ENCODE results near the gene POTEB. TPM values are rescaled to one million over a fixed set of nuclear protein-coding genes. Genes with fewer than 3 reads are reported as not detected.
"Not testable (repeated sequence)": the region's sequence is repeated elsewhere in the genome, so short reads cannot be mapped to it uniquely, and the experiment has no call there.

Gene POTEB
- not detected in 3 replicates for polyA plus RNA-seq
- polyA plus RNA-seq (2011; ENCODE audit: low read depth): not detected
- polyA plus RNA-seq (2011; cell fraction: cytosol; rRNA removed): not detected in 2 replicates
- polyA plus RNA-seq (2011; cell fraction: nucleus; rRNA removed): not detected in 2 replicates
- polyA plus RNA-seq (2012; ENCODE audit: low replicate concordance): not detected in 2 replicates
- not detected in 3 replicates for polyA minus RNA-seq
- not detected for polyA minus RNA-seq (2011; cell fraction: cytosol; rRNA and poly(A)+ RNA removed)
- not detected in 2 replicates for polyA minus RNA-seq (2011; cell fraction: nucleus; rRNA and poly(A)+ RNA removed)

DNA sequence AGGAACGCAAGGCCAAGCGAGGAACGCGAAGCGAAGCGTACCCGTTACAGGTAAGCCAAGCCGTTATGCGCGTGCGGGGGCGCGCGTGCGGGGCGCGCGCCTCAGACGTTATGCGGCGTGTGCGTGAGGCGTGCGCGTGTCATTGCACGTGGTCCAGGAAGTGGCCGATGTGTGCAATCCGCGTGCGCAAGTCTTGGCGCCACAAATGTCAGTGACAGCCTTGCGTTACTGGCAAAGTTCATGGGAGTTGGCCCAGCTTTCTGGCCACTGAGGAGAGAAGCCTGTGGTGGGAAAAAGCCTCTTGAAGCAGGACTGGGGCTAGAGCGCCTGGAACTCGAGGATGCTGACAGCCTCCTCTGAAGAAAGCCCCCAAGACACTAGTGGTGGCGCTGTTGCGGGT lies at the start of gene POTEB:
Gene POTEB (minus strand): TSS at position 101 of the 400 bp plus-strand sequence. CDS start 489 bp downstream, outside the sequence.
- H3K4me3 ChIP-seq (ENCODE audit: control insufficient read depth in 2 of 3, extremely low read depth in 1 of 3, insufficient read depth in 2 of 3, low read depth in 1 of 3, low read length in 3 of 3); H4K20me1 ChIP-seq (ENCODE audit: control insufficient read depth, extremely low read depth, insufficient read depth, low read length); H3K9me3 ChIP-seq (ENCODE audit: control insufficient read depth, low read depth, low read length); H3K36me3 ChIP-seq (ENCODE audit: control insufficient read depth in 2 of 2, extremely low read depth in 1 of 2, insufficient read depth in 2 of 2, low read length in 2 of 2); H3K4me1 ChIP-seq (ENCODE audit: control insufficient read depth, extremely low read depth, insufficient read depth, low read length); dilution Hi-C loops (cut with MboI; ENCODE audit: extremely low pct_ligation_motif_present, low sequenced_read_pairs); H2AFZ ChIP-seq (ENCODE audit: control insufficient read depth, low read length); H3K4me2 ChIP-seq (ENCODE audit: control insufficient read depth, extremely low read depth, insufficient read depth, low read depth, low read length); H3K9ac ChIP-seq (ENCODE audit: control insufficient read depth, extremely low read depth, insufficient read depth, low read length); H3K9me1 ChIP-seq (ENCODE audit: control insufficient read depth, extremely low read depth, insufficient read depth, low read length); H3K27ac ChIP-seq (ENCODE audit: control insufficient read depth, insufficient read depth, low read length); FAIRE-seq; H3K27me3 ChIP-seq (ENCODE audit: control insufficient read depth, extremely low read depth, insufficient read depth, low read length); DNase-seq (ENCODE audit: low read depth, low spot score); H3K79me2 ChIP-seq (ENCODE audit: control insufficient read depth, insufficient read depth, low read length): not testable (repeated sequence)

DNA sequence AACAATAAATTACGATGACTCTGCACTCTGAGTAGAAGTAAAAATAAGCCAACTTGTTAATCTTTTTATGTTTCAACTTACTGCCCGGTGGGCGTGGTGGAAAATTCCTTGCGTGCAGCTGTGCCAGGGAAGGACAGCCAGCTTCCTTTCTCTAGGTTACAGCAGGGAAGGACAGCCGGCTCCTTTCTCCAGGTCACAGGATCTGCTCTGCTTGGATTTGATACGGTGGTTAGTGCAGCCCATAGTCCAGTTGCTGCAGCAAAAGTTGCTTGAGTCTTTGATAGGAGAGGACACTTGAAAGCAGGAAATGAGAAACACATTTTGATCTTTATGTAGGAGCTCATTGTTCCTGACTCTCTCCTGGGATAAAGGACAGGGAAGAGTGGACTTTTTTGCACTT lies 13.4 kb upstream of the POTEB start:
- H3K4me2 ChIP-seq (ENCODE audit: control insufficient read depth, extremely low read depth, insufficient read depth, low read depth, low read length); DNase-seq (ENCODE audit: low read depth, low spot score); FAIRE-seq; H3K27me3 ChIP-seq (ENCODE audit: control insufficient read depth, extremely low read depth, insufficient read depth, low read length); H3K9ac ChIP-seq (ENCODE audit: control insufficient read depth, extremely low read depth, insufficient read depth, low read length); H3K79me2 ChIP-seq (ENCODE audit: control insufficient read depth, insufficient read depth, low read length); H4K20me1 ChIP-seq (ENCODE audit: control insufficient read depth, extremely low read depth, insufficient read depth, low read length); H3K27ac ChIP-seq (ENCODE audit: control insufficient read depth, insufficient read depth, low read length); H3K9me1 ChIP-seq (ENCODE audit: control insufficient read depth, extremely low read depth, insufficient read depth, low read length); H3K4me1 ChIP-seq (ENCODE audit: control insufficient read depth, extremely low read depth, insufficient read depth, low read length); H3K4me3 ChIP-seq (ENCODE audit: control insufficient read depth in 2 of 3, extremely low read depth in 1 of 3, insufficient read depth in 2 of 3, low read depth in 1 of 3, low read length in 3 of 3); H2AFZ ChIP-seq (ENCODE audit: control insufficient read depth, low read length); H3K36me3 ChIP-seq (ENCODE audit: control insufficient read depth in 2 of 2, extremely low read depth in 1 of 2, insufficient read depth in 2 of 2, low read length in 2 of 2); dilution Hi-C loops (cut with MboI; ENCODE audit: extremely low pct_ligation_motif_present, low sequenced_read_pairs); H3K9me3 ChIP-seq (ENCODE audit: control insufficient read depth, low read depth, low read length): not testable (repeated sequence)

DNA sequence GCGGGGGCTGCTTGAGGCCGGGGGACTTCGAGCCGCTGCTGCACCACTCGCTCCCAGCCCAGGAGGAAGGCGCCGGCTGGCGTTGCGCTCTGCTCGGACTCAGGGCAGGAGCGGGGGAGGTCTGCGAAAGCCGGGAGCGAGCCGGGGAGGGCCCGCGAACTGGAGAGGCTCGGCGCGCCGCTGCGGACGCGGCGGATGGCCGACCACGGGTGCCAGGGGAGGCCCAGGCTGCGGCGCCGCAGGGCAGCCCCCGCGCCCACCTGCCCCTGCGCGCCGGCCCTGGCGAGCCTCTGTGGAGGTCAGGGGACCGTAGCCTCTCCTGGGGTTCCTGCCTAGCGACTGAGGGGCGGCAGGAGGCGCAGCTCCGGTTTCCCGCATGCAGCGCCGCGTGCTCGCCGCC lies 12.0 kb upstream of the POTEB start:
- H3K4me2 ChIP-seq (ENCODE audit: control insufficient read depth, extremely low read depth, insufficient read depth, low read depth, low read length); H3K36me3 ChIP-seq (ENCODE audit: control insufficient read depth in 2 of 2, extremely low read depth in 1 of 2, insufficient read depth in 2 of 2, low read length in 2 of 2); H3K9ac ChIP-seq (ENCODE audit: control insufficient read depth, extremely low read depth, insufficient read depth, low read length); DNase-seq (ENCODE audit: low read depth, low spot score); H2AFZ ChIP-seq (ENCODE audit: control insufficient read depth, low read length); H3K9me3 ChIP-seq (ENCODE audit: control insufficient read depth, low read depth, low read length); H3K79me2 ChIP-seq (ENCODE audit: control insufficient read depth, insufficient read depth, low read length); H3K4me3 ChIP-seq (ENCODE audit: control insufficient read depth in 2 of 3, extremely low read depth in 1 of 3, insufficient read depth in 2 of 3, low read depth in 1 of 3, low read length in 3 of 3); H3K27me3 ChIP-seq (ENCODE audit: control insufficient read depth, extremely low read depth, insufficient read depth, low read length); dilution Hi-C loops (cut with MboI; ENCODE audit: extremely low pct_ligation_motif_present, low sequenced_read_pairs); H4K20me1 ChIP-seq (ENCODE audit: control insufficient read depth, extremely low read depth, insufficient read depth, low read length); H3K9me1 ChIP-seq (ENCODE audit: control insufficient read depth, extremely low read depth, insufficient read depth, low read length); H3K27ac ChIP-seq (ENCODE audit: control insufficient read depth, insufficient read depth, low read length); FAIRE-seq; H3K4me1 ChIP-seq (ENCODE audit: control insufficient read depth, extremely low read depth, insufficient read depth, low read length): not testable (repeated sequence)

DNA sequence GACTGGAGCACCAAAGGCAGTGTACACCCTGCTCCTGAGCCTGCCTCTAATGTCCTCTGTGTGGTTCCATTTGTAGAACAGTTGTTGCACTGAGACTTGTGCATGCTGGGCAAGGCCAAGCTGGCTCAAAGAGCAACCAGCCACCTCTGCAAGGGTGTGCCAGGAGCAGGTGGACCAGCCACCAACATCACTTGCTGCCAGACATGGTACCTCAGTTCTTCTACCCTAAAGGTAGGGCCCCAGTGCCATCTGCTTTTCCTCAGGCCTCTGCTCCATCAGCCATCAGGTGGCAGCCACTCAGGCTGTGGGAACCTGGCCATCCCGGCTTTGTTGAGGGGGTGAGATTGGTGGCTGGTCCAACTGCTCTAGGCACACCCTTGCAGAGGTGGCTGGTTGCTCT lies 38.7 kb downstream of the POTEB start:
- FAIRE-seq; H3K4me2 ChIP-seq (ENCODE audit: control insufficient read depth, extremely low read depth, insufficient read depth, low read depth, low read length); H4K20me1 ChIP-seq (ENCODE audit: control insufficient read depth, extremely low read depth, insufficient read depth, low read length); H3K4me1 ChIP-seq (ENCODE audit: control insufficient read depth, extremely low read depth, insufficient read depth, low read length); H3K27me3 ChIP-seq (ENCODE audit: control insufficient read depth, extremely low read depth, insufficient read depth, low read length); dilution Hi-C loops (cut with MboI; ENCODE audit: extremely low pct_ligation_motif_present, low sequenced_read_pairs); H3K9ac ChIP-seq (ENCODE audit: control insufficient read depth, extremely low read depth, insufficient read depth, low read length); H3K9me3 ChIP-seq (ENCODE audit: control insufficient read depth, low read depth, low read length); DNase-seq (ENCODE audit: low read depth, low spot score); H2AFZ ChIP-seq (ENCODE audit: control insufficient read depth, low read length); H3K9me1 ChIP-seq (ENCODE audit: control insufficient read depth, extremely low read depth, insufficient read depth, low read length); H3K27ac ChIP-seq (ENCODE audit: control insufficient read depth, insufficient read depth, low read length); H3K4me3 ChIP-seq (ENCODE audit: control insufficient read depth in 2 of 3, extremely low read depth in 1 of 3, insufficient read depth in 2 of 3, low read depth in 1 of 3, low read length in 3 of 3); H3K36me3 ChIP-seq (ENCODE audit: control insufficient read depth in 2 of 2, extremely low read depth in 1 of 2, insufficient read depth in 2 of 2, low read length in 2 of 2); H3K79me2 ChIP-seq (ENCODE audit: control insufficient read depth, insufficient read depth, low read length): not testable (repeated sequence)
